ENCODE results near the gene LAMTOR2. TPM values are rescaled to one million over a fixed set of nuclear protein-coding genes. Genes with fewer than 3 reads are reported as not detected.

LAMTOR2 gene
- total and polyA plus RNA-seq, 2 experiments from 2014 or later = 75.5 to 199 TPM

DNA sequence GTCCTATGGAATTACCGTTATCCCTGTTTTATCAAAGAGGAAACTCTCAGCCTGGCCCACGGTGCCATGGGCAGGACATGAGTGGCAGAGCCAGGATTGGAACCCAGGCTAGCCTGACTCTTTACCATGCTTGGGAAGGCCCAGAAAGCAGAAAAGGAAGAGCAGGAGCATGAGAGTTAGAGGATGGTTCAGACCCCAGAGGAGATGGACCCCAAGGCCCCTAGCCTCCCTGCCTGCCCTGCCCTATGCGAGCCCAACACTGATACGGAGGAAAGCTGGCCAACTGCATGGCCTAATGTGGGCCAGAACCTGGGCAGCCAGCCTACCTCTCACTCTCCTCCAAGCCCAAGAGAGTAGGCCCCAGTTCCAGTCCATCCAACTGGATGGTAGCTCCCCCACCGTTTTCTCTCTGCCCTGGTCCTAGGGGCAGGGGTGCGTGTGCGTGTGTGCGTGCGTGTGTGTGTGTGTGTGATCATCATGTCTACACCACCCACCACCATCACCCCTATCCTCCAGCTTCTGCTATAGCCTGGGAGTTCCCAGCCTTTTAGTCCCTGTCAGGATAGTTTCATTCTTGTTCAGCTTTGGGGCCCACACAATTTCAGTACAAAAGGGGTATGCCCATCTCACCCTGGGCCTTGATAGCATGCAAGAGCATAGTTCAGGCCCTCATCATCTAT, 43.1 kb downstream of the LAMTOR2 start:
- TF ChIP-seq, protein P1, sequence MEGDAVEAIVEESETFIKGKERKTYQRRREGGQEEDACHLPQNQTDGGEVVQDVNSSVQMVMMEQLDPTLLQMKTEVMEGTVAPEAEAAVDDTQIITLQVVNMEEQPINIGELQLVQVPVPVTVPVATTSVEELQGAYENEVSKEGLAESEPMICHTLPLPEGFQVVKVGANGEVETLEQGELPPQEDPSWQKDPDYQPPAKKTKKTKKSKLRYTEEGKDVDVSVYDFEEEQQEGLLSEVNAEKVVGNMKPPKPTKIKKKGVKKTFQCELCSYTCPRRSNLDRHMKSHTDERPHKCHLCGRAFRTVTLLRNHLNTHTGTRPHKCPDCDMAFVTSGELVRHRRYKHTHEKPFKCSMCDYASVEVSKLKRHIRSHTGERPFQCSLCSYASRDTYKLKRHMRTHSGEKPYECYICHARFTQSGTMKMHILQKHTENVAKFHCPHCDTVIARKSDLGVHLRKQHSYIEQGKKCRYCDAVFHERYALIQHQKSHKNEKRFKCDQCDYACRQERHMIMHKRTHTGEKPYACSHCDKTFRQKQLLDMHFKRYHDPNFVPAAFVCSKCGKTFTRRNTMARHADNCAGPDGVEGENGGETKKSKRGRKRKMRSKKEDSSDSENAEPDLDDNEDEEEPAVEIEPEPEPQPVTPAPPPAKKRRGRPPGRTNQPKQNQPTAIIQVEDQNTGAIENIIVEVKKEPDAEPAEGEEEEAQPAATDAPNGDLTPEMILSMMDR (IDR thresholded peaks at IDR 0.05; ENCODE audit: low read depth, low read length) = no peak
- no peaks in the 10 kb centered on the region for H3K9me3 ChIP-seq (ENCODE audit: low read depth)
- DNase-seq (ENCODE audit: low read depth in 1 of 2, low spot score in 1 of 2) = no peak
- no peak overlapping the region for H3K4me3 ChIP-seq
- peaks cover 5% of the 10 kb centered on the region for H3K36me3 ChIP-seq
- no peaks in the 10 kb centered on the region for H3K27me3 ChIP-seq
- no peaks in the 10 kb centered on the region for H3K4me1 ChIP-seq (ENCODE audit: low read depth)
- H3K27ac ChIP-seq = no peak overlapping the region

DNA sequence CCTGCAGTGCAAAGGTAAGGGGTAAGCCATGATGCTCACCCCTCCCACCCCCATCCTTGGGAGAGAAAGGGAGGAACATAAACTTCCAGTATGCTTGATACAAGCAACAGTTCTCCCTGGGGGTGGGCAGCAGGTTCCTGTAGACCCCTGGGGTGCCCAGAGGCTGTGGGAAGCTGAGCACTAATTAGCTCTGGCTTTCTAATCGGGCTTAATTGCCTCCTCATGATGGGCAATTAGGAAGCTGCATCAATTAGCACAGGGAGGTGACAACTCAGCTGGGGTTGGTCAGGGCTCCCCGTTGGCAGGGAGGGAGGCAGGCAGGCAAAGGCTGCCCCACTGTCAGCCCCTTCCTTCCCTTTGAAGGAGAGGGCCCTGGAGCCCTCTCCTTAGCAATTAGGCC, 44.2 kb downstream of the LAMTOR2 start:
- peaks cover under 1% of the 10 kb centered on the region for H3K36me3 ChIP-seq
- no peak overlapping the region for H3K27ac ChIP-seq
- no peaks in the 10 kb centered on the region for H3K27me3 ChIP-seq
- DNase-seq (ENCODE audit: low read depth in 1 of 2, low spot score in 1 of 2) = no peak
- no peaks in the 10 kb centered on the region for H3K9me3 ChIP-seq (ENCODE audit: low read depth)
- TF ChIP-seq, protein P1 (IDR thresholded peaks at IDR 0.05; ENCODE audit: low read depth, low read length) = no peak
- no peak overlapping the region for H3K4me3 ChIP-seq
- peaks cover 6% of the 10 kb centered on the region for H3K4me1 ChIP-seq (ENCODE audit: low read depth)

DNA sequence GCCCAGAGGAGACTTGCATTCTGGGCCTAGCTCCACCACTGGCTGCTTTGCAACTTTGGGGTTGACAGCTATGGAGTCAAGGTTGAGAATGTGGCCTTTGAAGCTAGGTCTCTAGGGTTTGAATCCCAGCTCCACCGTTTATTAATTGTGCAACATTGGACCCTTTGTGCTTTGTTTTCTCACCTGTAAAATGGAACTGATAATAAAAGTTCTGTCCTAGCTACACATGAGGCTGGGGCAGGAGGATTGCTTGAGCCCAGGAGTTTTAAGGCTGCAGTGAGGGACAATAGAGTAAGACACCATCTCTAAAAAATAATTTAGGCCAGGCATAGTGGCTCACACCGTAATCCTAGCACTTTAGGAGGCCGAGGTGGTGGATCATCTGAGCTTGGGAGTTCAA, 44.7 kb downstream of the LAMTOR2 start:
- DNase-seq (ENCODE audit: low read depth in 1 of 2, low spot score in 1 of 2) = no peak
- H3K27ac ChIP-seq = no peak overlapping the region
- no peaks in the 10 kb centered on the region for H3K36me3 ChIP-seq
- TF ChIP-seq, protein P1 (IDR thresholded peaks at IDR 0.05; ENCODE audit: low read depth, low read length) = no peak
- H3K4me3 ChIP-seq = no peak overlapping the region
- H3K9me3 ChIP-seq (ENCODE audit: low read depth) = no peaks in the 10 kb centered on the region
- H3K27me3 ChIP-seq = no peaks in the 10 kb centered on the region
- peaks cover 11% of the 10 kb centered on the region for H3K4me1 ChIP-seq (ENCODE audit: low read depth)

DNA sequence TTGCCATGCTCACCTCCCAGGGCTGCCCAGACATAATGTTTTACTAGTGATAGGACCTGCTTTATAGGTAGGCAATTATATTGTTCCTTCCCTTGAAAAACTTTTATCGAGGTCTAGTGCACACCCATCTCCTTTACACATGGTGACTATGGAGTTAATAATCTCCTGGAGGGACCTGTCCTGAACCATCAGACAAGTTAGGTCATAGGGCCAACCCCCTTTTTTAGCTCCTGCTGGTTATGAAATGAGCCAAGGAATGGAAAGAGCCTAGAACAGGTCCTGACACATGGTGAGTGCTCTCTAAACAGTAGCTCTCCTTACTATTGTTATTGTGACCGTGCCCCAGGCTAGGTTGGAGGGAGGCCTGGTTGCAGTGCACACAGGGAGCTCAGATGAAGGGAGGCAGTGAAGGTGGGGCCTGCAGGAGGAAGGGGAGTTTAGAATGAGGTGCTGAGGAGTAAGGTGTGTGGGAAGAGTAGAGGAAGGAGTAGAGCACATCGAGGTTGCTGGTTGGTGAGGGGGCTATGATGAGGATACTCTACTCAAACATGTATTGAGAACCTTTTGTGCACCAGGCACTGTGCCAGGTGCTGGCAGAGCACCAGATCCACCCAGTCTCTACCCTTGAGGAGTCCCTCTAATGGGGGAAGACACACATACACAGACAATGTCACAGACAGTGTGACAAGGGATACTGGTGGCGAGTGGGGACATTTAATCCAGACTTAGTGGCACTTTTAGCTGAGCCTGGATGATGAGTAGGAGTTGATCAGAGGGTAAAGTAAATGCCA, 45.8 kb downstream of the LAMTOR2 start:
- H3K4me1 ChIP-seq (ENCODE audit: low read depth) = peaks cover 22% of the 10 kb centered on the region
- no peaks in the 10 kb centered on the region for H3K27me3 ChIP-seq

DNA sequence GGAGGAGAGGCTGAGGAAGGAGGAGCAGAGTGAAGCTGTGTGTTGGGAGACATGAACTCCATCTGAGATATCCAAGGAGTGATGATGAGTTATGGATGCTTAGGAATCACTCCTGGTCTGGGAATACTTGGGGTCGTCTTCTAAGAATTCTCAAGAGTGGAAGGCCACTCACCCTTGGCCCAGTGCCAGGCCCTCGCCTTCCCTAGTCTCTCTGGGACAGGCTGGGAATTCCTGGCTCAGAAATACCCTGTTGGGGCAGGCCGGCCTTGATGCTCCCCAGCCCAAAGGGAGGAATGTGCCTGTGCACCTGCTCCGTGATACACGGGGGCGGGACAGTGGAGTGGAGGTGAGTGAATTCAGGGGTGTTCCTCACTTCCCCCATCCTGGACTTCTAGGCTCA, 47.3 kb downstream of the LAMTOR2 start:
- no peak overlapping the region for H3K4me3 ChIP-seq
- H3K4me1 ChIP-seq (ENCODE audit: low read depth) = peaks cover 37% of the 10 kb centered on the region
- H3K36me3 ChIP-seq = no peaks in the 10 kb centered on the region
- H3K27ac ChIP-seq = no peak overlapping the region
- H3K9me3 ChIP-seq (ENCODE audit: low read depth) = no peaks in the 10 kb centered on the region
- TF ChIP-seq, protein P1 (IDR thresholded peaks at IDR 0.05; ENCODE audit: low read depth, low read length) = no peak
- DNase-seq (ENCODE audit: low read depth in 1 of 2, low spot score in 1 of 2) = no peak
- H3K27me3 ChIP-seq = no peaks in the 10 kb centered on the region

More for the DNA sequence above, 45.8 kb downstream of the LAMTOR2 start:
- DNase-seq (ENCODE audit: low read depth in 1 of 2, low spot score in 1 of 2) = no peak
- Histone ChIP-seq H3K9me3 (ENCODE audit: low read depth) (no peaks in the 10 kb centered on the region), H3K27ac (no peak overlapping the region), H3K4me3 (no peak overlapping the region), H3K36me3 (no peaks in the 10 kb centered on the region)
- TF ChIP-seq, protein P1 (IDR thresholded peaks at IDR 0.05; ENCODE audit: low read depth, low read length) = no peak
